Measurements from ENCODE around the gene CDK13. TPM values are rescaled to one million over a fixed set of nuclear protein-coding genes. Genes with fewer than 3 reads are reported as not detected.

Gene CDK13
- total and polyA plus RNA-seq, 2 donors (not counting 3 experiments of a cell fraction or from before 2014, with no cell fraction given), result 24.5 to 56.7 TPM

DNA sequence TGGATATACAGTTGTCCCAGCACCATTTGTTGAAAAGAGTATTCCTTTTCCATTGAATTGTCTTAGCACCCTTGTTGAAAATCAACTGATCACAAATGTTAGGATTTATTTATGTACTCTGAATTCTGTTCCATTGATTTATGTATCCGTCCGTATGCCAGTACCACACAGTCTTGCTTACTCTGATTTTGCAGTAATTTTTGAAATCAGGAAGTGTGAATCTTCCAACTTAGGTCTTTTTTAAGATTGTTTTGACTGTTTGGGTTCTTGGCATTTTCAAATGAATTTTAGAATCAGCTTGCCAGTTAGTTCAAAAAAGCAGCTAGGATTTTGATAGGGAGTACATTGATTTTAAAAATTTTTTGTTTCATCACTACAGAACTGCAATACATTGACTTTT lies 23.7 kb downstream of the CDK13 start:
- H3K27ac ChIP-seq (ENCODE audit: insufficient read depth, low read depth, low read length), result no peak overlapping the region
- peaks cover 98% of the 10 kb centered on the region for H3K79me2 ChIP-seq (ENCODE audit: control insufficient read depth, insufficient read depth, low read length)
- H3K9me3 ChIP-seq (replicated peaks; ENCODE audit: control insufficient read depth, insufficient read depth, low read length), result no peaks in the 10 kb centered on the region
- no peak overlapping the region for H2AFZ ChIP-seq (ENCODE audit: low read depth, low read length)
- TF ChIP-seq EZH2 (IDR thresholded peaks at IDR 0.05; ENCODE audit: borderline replicate concordance, low read depth, low read length, severe bottlenecking) (no peak), POLR2AphosphoS5 (IDR thresholded peaks at IDR 0.05; ENCODE audit: insufficient read depth, low read depth, low read length) (no peak), MYC (IDR thresholded peaks at IDR 0.05; ENCODE audit: low read depth, low read length) (no peak), GATA2 (IDR thresholded peaks at IDR 0.05; ENCODE audit: insufficient read depth, insufficient read length, low read depth, low read length) (no peak), JUN (IDR thresholded peaks at IDR 0.05; ENCODE audit: borderline replicate concordance, insufficient read depth, insufficient read length, low read depth) (no peak), FOS (IDR thresholded peaks at IDR 0.05; ENCODE audit: borderline replicate concordance, insufficient read depth, low read length) (no peak), POLR2A (IDR thresholded peaks at IDR 0.05; ENCODE audit: low read depth, low read length) (no peak)
- TF ChIP-seq, protein P1, sequence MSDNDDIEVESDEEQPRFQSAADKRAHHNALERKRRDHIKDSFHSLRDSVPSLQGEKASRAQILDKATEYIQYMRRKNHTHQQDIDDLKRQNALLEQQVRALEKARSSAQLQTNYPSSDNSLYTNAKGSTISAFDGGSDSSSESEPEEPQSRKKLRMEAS (IDR thresholded peaks at IDR 0.05; ENCODE audit: insufficient read depth, insufficient read length), result no peak
- TF ChIP-seq, protein P2, sequence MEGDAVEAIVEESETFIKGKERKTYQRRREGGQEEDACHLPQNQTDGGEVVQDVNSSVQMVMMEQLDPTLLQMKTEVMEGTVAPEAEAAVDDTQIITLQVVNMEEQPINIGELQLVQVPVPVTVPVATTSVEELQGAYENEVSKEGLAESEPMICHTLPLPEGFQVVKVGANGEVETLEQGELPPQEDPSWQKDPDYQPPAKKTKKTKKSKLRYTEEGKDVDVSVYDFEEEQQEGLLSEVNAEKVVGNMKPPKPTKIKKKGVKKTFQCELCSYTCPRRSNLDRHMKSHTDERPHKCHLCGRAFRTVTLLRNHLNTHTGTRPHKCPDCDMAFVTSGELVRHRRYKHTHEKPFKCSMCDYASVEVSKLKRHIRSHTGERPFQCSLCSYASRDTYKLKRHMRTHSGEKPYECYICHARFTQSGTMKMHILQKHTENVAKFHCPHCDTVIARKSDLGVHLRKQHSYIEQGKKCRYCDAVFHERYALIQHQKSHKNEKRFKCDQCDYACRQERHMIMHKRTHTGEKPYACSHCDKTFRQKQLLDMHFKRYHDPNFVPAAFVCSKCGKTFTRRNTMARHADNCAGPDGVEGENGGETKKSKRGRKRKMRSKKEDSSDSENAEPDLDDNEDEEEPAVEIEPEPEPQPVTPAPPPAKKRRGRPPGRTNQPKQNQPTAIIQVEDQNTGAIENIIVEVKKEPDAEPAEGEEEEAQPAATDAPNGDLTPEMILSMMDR (IDR thresholded peaks at IDR 0.05; ENCODE audit: extremely low read depth in 1 of 2, insufficient read depth in 1 of 2, low read depth in 1 of 2, low read length in 2 of 2), result no peak
- no peaks in the 10 kb centered on the region for H3K4me1 ChIP-seq (ENCODE audit: control insufficient read depth, extremely low read depth, insufficient read depth, low read length)
- no peaks in the 10 kb centered on the region for H3K9me1 ChIP-seq (replicated peaks; ENCODE audit: control insufficient read depth, extremely low read depth, insufficient read depth, low read length)
- no peak for FAIRE-seq
- DNase-seq (ENCODE audit: low read depth, low spot score), result no peak
- H3K9ac ChIP-seq (replicated peaks; ENCODE audit: extremely low read depth, insufficient read depth, low read length), result no peak overlapping the region
- ChIA-PET POLR2A (no interaction called here), CTCF (no interaction called here)
- BruUV-seq (replicated peaks), result no TSS peak
- intact Hi-C loops (cut with micrococcal nuclease) (no loop called here), dilution Hi-C loops (cut with MboI; ENCODE audit: extremely low pct_ligation_motif_present, low sequenced_read_pairs) (no loop called here)
- no peaks in the 10 kb centered on the region for H3K36me3 ChIP-seq (ENCODE audit: control insufficient read depth in 2 of 2, extremely low read depth in 1 of 2, insufficient read depth in 2 of 2, low read length in 2 of 2)
- no peaks in the 10 kb centered on the region for H3K27me3 ChIP-seq (ENCODE audit: control insufficient read depth in 2 of 2, insufficient read depth in 2 of 2, low read length in 2 of 2)
- H3K4me3 ChIP-seq (replicated peaks in 1 of 3; ENCODE audit: insufficient read depth in 1 of 3, low read depth in 1 of 3, low read length in 3 of 3), result no peak overlapping the region
- peaks cover 18% of the 10 kb centered on the region for H4K20me1 ChIP-seq (replicated peaks; ENCODE audit: control insufficient read depth, extremely low read depth, insufficient read depth, low read length)
- H3K4me2 ChIP-seq (ENCODE audit: insufficient read depth, low read length), result no peak overlapping the region
